Left lung (tissue), 14 donors: ENCODE results near the gene UPP1. TPM values are rescaled to one million over a fixed set of nuclear protein-coding genes. Genes with fewer than 3 reads are reported as not detected.
A peak's percentile ranks its signal among the peaks of the same experiment; 100 is the strongest.

ENCODE experiments used
- ATAC-seq: fragments of 200-7000 bp; cut with Tn5 transposase; one replicate; pipeline ENCODE4 v1.9.1; 2020; ENCODE audit warnings: moderate library complexity
- DNase-seq, 4 donors: peaks; one replicate each; pipeline ENCODE4 v3.0.0-alpha.2; 2013 to 2020
- H3K27ac ChIP-seq, 2 donors: fragments of 200-600 bp; sonication (generic) in 1 of 2; one replicate each; pipeline versions ENCODE4 v1.5.0 to v1.8.0; 2020 to 2021
- H3K27me3 ChIP-seq, 2 donors: fragments of 200-600 bp; sonication (generic) in 1 of 2; one replicate each; pipeline versions ENCODE4 v1.5.0 to v1.8.0; 2020 to 2021
- H3K36me3 ChIP-seq, 2 donors: fragments of 200-600 bp; sonication (generic) in 1 of 2; one replicate each; pipeline versions ENCODE4 v1.5.0 to v1.8.0; 2020 to 2021
- H3K4me1 ChIP-seq, 2 donors: fragments of 200-600 bp; one replicate each; pipeline ENCODE4 v1.8.0; 2021
- H3K4me3 ChIP-seq, 2 donors: fragments of 200-600 bp; sonication (generic) in 1 of 2; one replicate each; pipeline versions ENCODE4 v1.5.0 to v1.8.0; 2020 to 2021; ENCODE audit warnings: mild to moderate bottlenecking in 1 of 2
- H3K9me3 ChIP-seq, 2 donors: fragments of 200-600 bp; sonication (generic) in 1 of 2; one replicate each; pipeline versions ENCODE4 v1.5.0 to v1.8.0; 2020 to 2021
- CTCF ChIP-seq, 2 donors: fragments of 200-600 bp; sonication (generic) in 1 of 2; IDR thresholded peaks; one replicate each; pipeline versions ENCODE4 v1.5.0 to v1.8.0; 2021; ENCODE audit warnings: antibody characterized with exemption in 2 of 2
- intact Hi-C, 2 donors: fragments of 100-400 bp; cut with DNase I; formaldehyde crosslinking; loops; one replicate each; pipeline versions ENCODE4 v1.11.2 to v1.14.2; 2022
- long read RNA-seq, 12 donors: library from polyadenylated mRNA in 2 of 12; unstranded in 2 of 12; transcript quantifications; one replicate each; pipeline ENCODE4 v2.0.0 and lab custom pipeline, GENCODE V29; 2019 to 2026
- polyA plus RNA-seq, 6 donors: library from polyadenylated mRNA; unstranded; fragments of 120-200 nt; gene quantifications; one replicate each; pipeline ENCODE4 v1.2.1, GENCODE V29; 2013; ENCODE audit not compliant: insufficient read length in 6 of 6
- total RNA-seq, 2 donors: library from RNA; stranded (reverse); fragmentation: NEBNext Ultra II Directional; extraction: Animal tissue kit (Norgen Biotek cat#: 25700); gene quantifications; one replicate each; pipeline ENCODE4 v1.2.1, GENCODE V29; 2021
- donor health status: DM: no; HTN: yes; CAD: no.
- donor health status: DM: no; HTN: no; CAD: no.

Gene UPP1
- total RNA-seq (10 to 100 TPM; 37.8 to 79.3 TPM), polyA plus RNA-seq (10 to 100 TPM in 1 of 6 donors, 1 to 10 TPM in 5; 8.8 to 13.4 (median 9.5) TPM)
- long read RNA-seq, donor 1, transcript UPP1-212 (3 exons, 2,782 nt), result major isoform, 13 of 23 reads
- long read RNA-seq, donor 1, transcript UPP1-202 (6 exons, 955 nt), result minor isoform, 8 of 23 reads
- long read RNA-seq, donor 1, partial matches to known transcripts, result 0 of 23 reads
- long read RNA-seq, donor 1, other reads (novel, unspliced or antisense), result 0 of 23 reads
- long read RNA-seq, donor 2, partial matches to known transcripts, result 0 of 5 reads
- long read RNA-seq, donor 2, other reads (novel, unspliced or antisense), result 0 of 5 reads
- long read RNA-seq, donor 3, transcript UPP1-212 (3 exons, 2,782 nt), result major isoform, 5 of 7 reads
- long read RNA-seq, donor 3, partial matches to known transcripts, result 0 of 7 reads
- long read RNA-seq, donor 3, other reads (novel, unspliced or antisense), result 0 of 7 reads
- long read RNA-seq, donor 4, transcript UPP1-212 (3 exons, 2,782 nt), result minor isoform, 9 of 57 reads
- long read RNA-seq, donor 4, transcript UPP1-203 (9 exons, 1,375 nt), result major isoform, 26 of 57 reads
- long read RNA-seq, donor 4, transcript UPP1-202 (6 exons, 955 nt), result minor isoform, 17 of 57 reads
- long read RNA-seq, donor 4, partial matches to known transcripts, result 1 of 57 reads
- long read RNA-seq, donor 4, other reads (novel, unspliced or antisense), result 4 of 57 reads
- long read RNA-seq, donor 5, transcript UPP1-212 (3 exons, 2,782 nt), result major isoform, 5 of 10 reads
- long read RNA-seq, donor 5, partial matches to known transcripts, result 0 of 10 reads
- long read RNA-seq, donor 5, other reads (novel, unspliced or antisense), result 0 of 10 reads
- long read RNA-seq, donor 6, transcript UPP1-212 (3 exons, 2,782 nt), result major isoform, 8 of 13 reads
- long read RNA-seq, donor 6, partial matches to known transcripts, result 0 of 13 reads
- long read RNA-seq, donor 6, other reads (novel, unspliced or antisense), result 0 of 13 reads
- long read RNA-seq, donor 7, partial matches to known transcripts, result 0 of 7 reads
- long read RNA-seq, donor 7, other reads (novel, unspliced or antisense), result 0 of 7 reads
- long read RNA-seq, donor 8, transcript UPP1-212 (3 exons, 2,782 nt), result major isoform, 5 of 5 reads
- long read RNA-seq, donor 8, partial matches to known transcripts, result 0 of 5 reads
- long read RNA-seq, donor 8, other reads (novel, unspliced or antisense), result 0 of 5 reads
- long read RNA-seq, donor 9, result 0 reads
- long read RNA-seq, donor 10, transcript UPP1-202 (6 exons, 955 nt), result minor isoform, 30 of 82 reads
- long read RNA-seq, donor 10, transcript UPP1-203 (9 exons, 1,375 nt), result major isoform, 36 of 82 reads
- long read RNA-seq, donor 10, partial matches to known transcripts, result 3 of 82 reads
- long read RNA-seq, donor 10, other reads (novel, unspliced or antisense), result 10 of 82 reads
- long read RNA-seq, donor 11, transcript UPP1-212 (3 exons, 2,782 nt), result major isoform, 38 of 57 reads
- long read RNA-seq, donor 11, transcript UPP1-202 (6 exons, 955 nt), result minor isoform, 9 of 57 reads
- long read RNA-seq, donor 11, partial matches to known transcripts, result 10 of 57 reads
- long read RNA-seq, donor 11, other reads (novel, unspliced or antisense), result 0 of 57 reads
- long read RNA-seq, donor 12, partial matches to known transcripts, result 0 of 5 reads
- long read RNA-seq, donor 12, other reads (novel, unspliced or antisense), result 0 of 5 reads

- ATAC-seq, result peak; percentile 88
These were observed at the start of gene UPP1 for GRCh38 chr7:48089046-48090003. Gene UPP1, plus strand, starts transcription at chr7:48089265. Its CDS starts 5,519 bp downstream, at chr7:48094784.

GRCh38 chr7:48040944-48041652, 48.0 kb upstream of the UPP1 start:
- H3K27ac ChIP-seq, result no peak overlapping the region
- no peaks in the 10 kb centered on the region for H3K36me3 ChIP-seq
- H3K4me1 ChIP-seq, result peaks cover under 1 to 1% of the 10 kb centered on the region in 2 donors
- intact Hi-C loops, result no loop called here
- no peak overlapping the region for H3K4me3 ChIP-seq
- H3K9me3 ChIP-seq, result no peaks in the 10 kb centered on the region
- ATAC-seq (no peak), DNase-seq (no peak)
- TF ChIP-seq CTCF (IDR thresholded peaks at IDR 0.05), result no peak
- H3K27me3 ChIP-seq, result peaks cover 3 to 17% of the 10 kb centered on the region in 2 donors

More at GRCh38 chr7:48089046-48090003, at the start of gene UPP1:
- intact Hi-C loops, result no loop called here
- H3K36me3 ChIP-seq, result peaks cover 0 to 42% of the 10 kb centered on the region in 2 donors
- peak; percentile 36 to 99 (median 78) for DNase-seq
- peak within 1 kb of the TSS; percentile 89 to 93 for H3K4me3 ChIP-seq
- H3K27me3 ChIP-seq, result no peaks in the 10 kb centered on the region
- no peak for TF ChIP-seq CTCF (IDR thresholded peaks at IDR 0.05)
- H3K9me3 ChIP-seq, result no peaks in the 10 kb centered on the region
- H3K27ac ChIP-seq, result peak within 1 kb of the TSS; percentile 98 to 99
- H3K4me1 ChIP-seq, result peaks cover 16 to 88% of the 10 kb centered on the region in 2 donors

GRCh38 chr7:48041653-48041970, 47.5 kb upstream of the UPP1 start:
- no peak overlapping the region for H3K27ac ChIP-seq
- no peak overlapping the region for H3K4me3 ChIP-seq
- no peaks in the 10 kb centered on the region for H3K9me3 ChIP-seq
- no peak for ATAC-seq
- no peak for TF ChIP-seq CTCF (IDR thresholded peaks at IDR 0.05)
- H3K4me1 ChIP-seq, result no peaks in the 10 kb centered on the region
- DNase-seq, result no peak
- peaks cover 0 to 12% of the 10 kb centered on the region in 2 donors for H3K27me3 ChIP-seq
- intact Hi-C loops, result no loop called here
- H3K36me3 ChIP-seq, result no peaks in the 10 kb centered on the region
